Testis (tissue), 2 donors: ENCODE data around the gene CX3CR1.

ENCODE experiments used
- CTCF ChIP-seq, 3 experiments: fragments of 450-650 bp in 2 of 3; fragments of 200-600 bp in 1 of 3; sonication (generic) in 1 of 3; IDR thresholded peaks; one replicate each; pipeline ENCODE4 v1.5.1; 2016 to 2019; ENCODE audit warnings: antibody characterized with exemption in 3 of 3, mild to moderate bottlenecking in 2 of 3, moderate library complexity in 1 of 3
- POLR2A ChIP-seq: fragments of 450-650 bp; IDR thresholded peaks from one replicate; pipeline ENCODE4 v1.6.1; 2017; ENCODE audit warnings: antibody characterized with exemption, mild to moderate bottlenecking, moderate library complexity

GRCh38 chr3:39295184-39295775 lies 15.4 kb upstream of the CX3CR1 start:
- TF ChIP-seq CTCF (IDR thresholded peaks at IDR 0.05) (no peak), POLR2A (no peak)
